ENCODE results near the gene ADARB1. TPM values are rescaled to one million over a fixed set of nuclear protein-coding genes. Genes with fewer than 3 reads are reported as not detected.

ADARB1 gene
- total RNA-seq, 1 experiment from 2014 or later: 31.9 TPM

DNA sequence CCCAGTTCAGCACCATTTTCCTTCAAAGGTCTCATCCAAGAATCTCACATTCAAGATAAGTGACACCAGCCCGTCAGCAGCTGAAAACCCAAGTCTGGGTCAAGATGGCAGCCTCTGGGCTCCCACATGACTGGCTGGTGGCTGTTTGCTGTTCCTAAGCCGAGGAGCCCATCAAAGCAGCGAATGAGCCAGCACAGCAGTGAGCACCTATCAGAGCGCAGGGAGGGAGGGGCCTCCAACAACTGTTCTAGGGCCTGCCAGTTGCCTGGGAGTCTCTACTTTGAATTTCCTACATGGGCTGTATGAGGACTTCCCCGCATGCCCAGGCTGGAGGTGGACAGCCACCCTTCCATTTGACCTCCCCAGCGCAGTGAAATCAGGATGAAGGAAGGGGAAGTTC lies 102.7 kb downstream of the ADARB1 start:
- CTCF ChIA-PET: no interaction called here
- DNase-seq (ENCODE audit: low spot score): no peak
- H3K4me1 ChIP-seq (ENCODE audit: insufficient read depth, low read length, poor library complexity, severe bottlenecking): no peaks in the 10 kb centered on the region
- H3K9me3 ChIP-seq (ENCODE audit: low read depth, low read length, poor library complexity, severe bottlenecking): no peaks in the 10 kb centered on the region
- intact Hi-C loops (cut with micrococcal nuclease; ENCODE audit: unreplicated experiment): no loop called here
- H3K27ac ChIP-seq (ENCODE audit: low read depth, low read length, poor library complexity, severe bottlenecking): no peak overlapping the region
- no peaks in the 10 kb centered on the region for H3K36me3 ChIP-seq (ENCODE audit: insufficient read depth, low read length, poor library complexity, severe bottlenecking)
- no peaks in the 10 kb centered on the region for H3K27me3 ChIP-seq (replicated peaks; ENCODE audit: insufficient read depth, low read depth, low read length, poor library complexity)
- no peak for TF ChIP-seq EZH2 (IDR thresholded peaks at IDR 0.05; ENCODE audit: borderline replicate concordance, low read depth, low read length, poor library complexity, severe bottlenecking)
- BruUV-seq (replicated peaks): no TSS peak
- POLR2A ChIA-PET (ENCODE audit: low non-redundant PET): no interaction called here
- H3K4me3 ChIP-seq (ENCODE audit: low read depth, low read length, poor library complexity, severe bottlenecking): no peak overlapping the region

DNA sequence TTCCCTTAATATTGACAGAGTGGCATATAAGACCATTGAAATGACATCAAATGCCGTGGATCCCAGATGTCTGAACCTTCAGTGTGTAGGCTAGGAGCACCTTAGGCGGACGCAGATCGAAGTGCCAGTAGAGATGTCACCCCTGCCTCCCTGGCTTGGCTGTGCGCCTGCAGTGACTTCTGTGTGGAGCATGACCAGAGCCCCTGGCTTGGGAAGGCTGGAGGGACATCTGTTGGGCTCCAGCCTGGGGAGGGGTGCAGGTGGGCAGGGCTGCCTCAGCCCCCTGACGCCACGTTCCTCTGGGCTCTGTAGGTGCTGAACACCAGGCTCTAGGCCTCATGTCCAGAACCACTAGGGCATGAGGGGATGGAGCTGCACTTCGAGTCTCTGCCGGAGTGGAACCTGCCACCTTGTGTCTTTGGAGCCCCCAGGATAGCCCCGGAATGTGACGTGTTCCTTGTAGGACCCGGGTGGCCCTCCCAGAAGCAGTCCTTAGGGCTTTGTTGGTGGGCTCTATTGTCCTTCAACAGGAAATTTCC lies 103.8 kb downstream of the ADARB1 start:
- H3K4me1 ChIP-seq (ENCODE audit: insufficient read depth, low read length, poor library complexity, severe bottlenecking): no peaks in the 10 kb centered on the region
- ChIA-PET POLR2A (ENCODE audit: low non-redundant PET) (no interaction called here), CTCF (no interaction called here)
- no peaks in the 10 kb centered on the region for H3K27me3 ChIP-seq (replicated peaks; ENCODE audit: insufficient read depth, low read depth, low read length, poor library complexity)
- no peak for TF ChIP-seq EZH2 (IDR thresholded peaks at IDR 0.05; ENCODE audit: borderline replicate concordance, low read depth, low read length, poor library complexity, severe bottlenecking)
- TF ChIP-seq, protein P1, sequence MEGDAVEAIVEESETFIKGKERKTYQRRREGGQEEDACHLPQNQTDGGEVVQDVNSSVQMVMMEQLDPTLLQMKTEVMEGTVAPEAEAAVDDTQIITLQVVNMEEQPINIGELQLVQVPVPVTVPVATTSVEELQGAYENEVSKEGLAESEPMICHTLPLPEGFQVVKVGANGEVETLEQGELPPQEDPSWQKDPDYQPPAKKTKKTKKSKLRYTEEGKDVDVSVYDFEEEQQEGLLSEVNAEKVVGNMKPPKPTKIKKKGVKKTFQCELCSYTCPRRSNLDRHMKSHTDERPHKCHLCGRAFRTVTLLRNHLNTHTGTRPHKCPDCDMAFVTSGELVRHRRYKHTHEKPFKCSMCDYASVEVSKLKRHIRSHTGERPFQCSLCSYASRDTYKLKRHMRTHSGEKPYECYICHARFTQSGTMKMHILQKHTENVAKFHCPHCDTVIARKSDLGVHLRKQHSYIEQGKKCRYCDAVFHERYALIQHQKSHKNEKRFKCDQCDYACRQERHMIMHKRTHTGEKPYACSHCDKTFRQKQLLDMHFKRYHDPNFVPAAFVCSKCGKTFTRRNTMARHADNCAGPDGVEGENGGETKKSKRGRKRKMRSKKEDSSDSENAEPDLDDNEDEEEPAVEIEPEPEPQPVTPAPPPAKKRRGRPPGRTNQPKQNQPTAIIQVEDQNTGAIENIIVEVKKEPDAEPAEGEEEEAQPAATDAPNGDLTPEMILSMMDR (conservative IDR thresholded peaks at IDR 0.05; ENCODE audit: low read depth, low read length): no peak
- intact Hi-C loops (cut with micrococcal nuclease; ENCODE audit: unreplicated experiment): no loop called here
- H3K27ac ChIP-seq (ENCODE audit: low read depth, low read length, poor library complexity, severe bottlenecking): no peak overlapping the region
- no TSS peak for BruUV-seq (replicated peaks)
- H3K4me3 ChIP-seq (ENCODE audit: low read depth, low read length, poor library complexity, severe bottlenecking): no peak overlapping the region
- H3K9me3 ChIP-seq (ENCODE audit: low read depth, low read length, poor library complexity, severe bottlenecking): no peaks in the 10 kb centered on the region
- no peaks in the 10 kb centered on the region for H3K36me3 ChIP-seq (ENCODE audit: insufficient read depth, low read length, poor library complexity, severe bottlenecking)
- DNase-seq (ENCODE audit: low spot score): no peak

DNA sequence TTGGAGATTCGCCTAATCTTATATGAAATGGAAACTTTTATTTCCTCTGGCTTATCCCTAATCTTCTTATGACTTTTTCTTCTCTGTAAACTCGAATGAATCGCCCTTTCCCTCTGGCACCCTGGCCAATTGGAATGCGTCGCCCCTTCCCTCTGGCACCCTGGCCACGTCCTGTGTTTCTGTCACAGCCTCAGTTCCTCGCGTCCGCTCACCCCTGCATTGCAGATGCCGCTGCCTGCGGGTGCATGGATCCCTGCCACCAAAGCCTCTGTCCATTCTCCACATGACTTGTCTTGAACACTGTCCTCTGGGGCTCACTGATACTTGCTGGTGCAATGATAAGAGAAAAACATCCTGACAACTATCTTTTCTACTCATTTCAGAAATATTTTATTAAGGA lies 104.6 kb downstream of the ADARB1 start:
- BruUV-seq (replicated peaks): no TSS peak

More for the DNA sequence above, 104.6 kb downstream of the ADARB1 start:
- Histone ChIP-seq H3K36me3 (ENCODE audit: insufficient read depth, low read length, poor library complexity, severe bottlenecking) (no peaks in the 10 kb centered on the region), H3K4me3 (ENCODE audit: low read depth, low read length, poor library complexity, severe bottlenecking) (no peak overlapping the region), H3K27me3 (replicated peaks; ENCODE audit: insufficient read depth, low read depth, low read length, poor library complexity) (no peaks in the 10 kb centered on the region), H3K27ac (ENCODE audit: low read depth, low read length, poor library complexity, severe bottlenecking) (no peak overlapping the region), H3K4me1 (ENCODE audit: insufficient read depth, low read length, poor library complexity, severe bottlenecking) (no peaks in the 10 kb centered on the region), H3K9me3 (ENCODE audit: low read depth, low read length, poor library complexity, severe bottlenecking) (no peaks in the 10 kb centered on the region)
- ChIA-PET POLR2A (ENCODE audit: low non-redundant PET) (no interaction called here), CTCF (no interaction called here)
- intact Hi-C loops (cut with micrococcal nuclease; ENCODE audit: unreplicated experiment): no loop called here
- no peak for DNase-seq (ENCODE audit: low spot score)
- no peak for TF ChIP-seq EZH2 (IDR thresholded peaks at IDR 0.05; ENCODE audit: borderline replicate concordance, low read depth, low read length, poor library complexity, severe bottlenecking)
- TF ChIP-seq, protein P1 (conservative IDR thresholded peaks at IDR 0.05; ENCODE audit: low read depth, low read length): no peak
